ENCODE measurements around the gene LONP1.

The LONP1 gene

DNA sequence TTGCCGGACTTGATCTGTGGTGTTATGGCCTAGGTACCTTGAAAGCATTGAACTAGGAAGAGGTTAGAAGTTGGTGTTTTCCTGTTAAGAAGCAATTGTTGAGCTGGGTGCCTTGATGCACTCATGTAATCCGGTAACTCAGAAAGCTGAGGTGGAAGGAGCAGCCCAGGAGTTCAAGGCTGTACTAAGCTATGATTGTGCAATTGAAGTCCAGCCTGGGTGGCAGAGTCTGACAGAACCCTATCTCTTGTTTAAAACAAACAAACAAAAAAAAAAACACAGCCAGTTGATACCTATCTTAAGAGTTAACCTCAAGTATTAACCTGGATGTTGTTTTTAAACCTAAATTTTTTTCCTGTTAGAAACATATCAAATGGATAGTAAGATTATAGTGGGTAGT is 77.7 kb downstream of the LONP1 start:
- no peak for FAIRE-seq

All from islet of Langerhans (tissue), 1 donor.